A172 (cell line): ENCODE measurements around the gene GMPPB. TPM values are rescaled to one million over a fixed set of nuclear protein-coding genes. Genes with fewer than 3 reads are reported as not detected.
A peak's percentile ranks its signal among the peaks of the same experiment; 100 is the strongest.
"Not testable (repeated sequence)": the region's sequence is repeated elsewhere in the genome, so short reads cannot be mapped to it uniquely, and the experiment has no call there.

Experiments
- DNase-seq: peaks from one replicate; pipeline ENCODE4 v3.0.0-alpha.2; 2015; ENCODE audit warnings: low spot score
- total RNA-seq: library from RNA; depleted of rRNA; stranded (reverse); fragments of >200 nt; shearing (Covaris generic); gene quantifications from 2 replicates; pipeline ENCODE4 v1.2.3, GENCODE V29; 2014

The GMPPB gene
- total RNA-seq, 1 experiment from 2014 or later, result 25.6 TPM

DNA sequence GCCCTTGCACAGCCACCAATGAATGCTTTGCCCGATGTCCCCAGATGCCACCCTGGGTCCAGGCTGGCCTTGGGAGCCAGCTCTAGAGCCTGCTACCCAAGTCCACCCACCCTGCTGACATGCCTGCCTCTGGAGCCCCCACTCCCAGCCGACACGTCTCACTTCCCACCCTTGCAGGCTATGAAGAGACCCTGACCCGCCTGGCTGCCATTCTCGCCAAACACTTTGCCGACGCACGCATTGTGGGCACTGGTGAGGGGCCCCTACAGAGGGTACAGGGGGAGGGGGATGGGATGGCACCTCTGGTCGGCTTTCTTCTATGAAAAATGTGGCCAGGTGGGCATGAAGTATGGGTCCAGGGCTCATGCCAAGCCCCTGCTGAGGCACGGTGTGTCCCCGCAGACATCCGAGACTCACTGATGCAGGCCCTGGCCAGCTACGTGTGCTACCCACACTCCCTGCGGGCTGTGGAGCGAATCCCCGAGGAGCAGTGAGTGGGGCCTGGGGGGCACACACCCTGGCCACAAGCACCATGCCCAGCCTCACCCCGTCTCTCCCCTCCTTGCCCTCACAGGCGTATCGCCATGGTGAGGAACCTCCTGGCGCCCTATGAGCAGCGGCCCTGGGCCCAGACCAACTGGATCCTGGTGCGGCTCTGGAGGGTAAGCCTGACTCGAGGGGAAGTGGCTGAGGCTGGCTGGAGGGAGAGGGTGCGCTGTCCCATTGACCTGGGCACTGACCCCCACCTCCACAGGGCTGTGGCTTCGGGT, 10.2 kb downstream of the GMPPB start:
- no peak for DNase-seq

- DNase-seq, result no peak
Observed at GRCh38 chr3:49712631-49713317, 11.0 kb downstream of the GMPPB start.

- DNase-seq, result no peak
Observed at GRCh38 chr3:49712166-49712565, 11.6 kb downstream of the GMPPB start.

- DNase-seq, result no peak
Observed at GRCh38 chr3:49711489-49711888, 12.3 kb downstream of the GMPPB start.

DNA sequence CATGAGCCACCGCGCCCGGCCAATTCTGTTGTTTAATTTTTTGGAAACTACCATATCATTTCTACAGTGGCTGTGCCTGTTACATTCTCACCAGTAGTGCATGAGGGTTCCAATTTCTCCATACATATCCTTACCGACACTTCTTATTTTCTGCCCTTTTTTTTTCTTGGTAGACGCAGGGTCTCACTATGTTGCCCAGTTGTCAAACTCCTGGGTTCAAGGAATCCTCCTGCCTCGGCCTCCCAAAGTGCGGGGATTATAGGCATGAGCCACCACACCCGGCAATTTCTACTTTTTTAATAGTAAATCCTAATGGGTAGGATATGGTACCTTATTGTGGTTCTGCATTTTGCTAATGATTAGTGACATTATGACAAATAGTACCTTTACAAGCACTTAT, 13.9 kb downstream of the GMPPB start:
- DNase-seq, result no peak

- no peak for DNase-seq
Observed at GRCh38 chr3:49707113-49707480, 16.7 kb downstream of the GMPPB start.

GRCh38 chr3:49706456-49707112, 17.2 kb downstream of the GMPPB start:
- DNase-seq, result no peak

DNA sequence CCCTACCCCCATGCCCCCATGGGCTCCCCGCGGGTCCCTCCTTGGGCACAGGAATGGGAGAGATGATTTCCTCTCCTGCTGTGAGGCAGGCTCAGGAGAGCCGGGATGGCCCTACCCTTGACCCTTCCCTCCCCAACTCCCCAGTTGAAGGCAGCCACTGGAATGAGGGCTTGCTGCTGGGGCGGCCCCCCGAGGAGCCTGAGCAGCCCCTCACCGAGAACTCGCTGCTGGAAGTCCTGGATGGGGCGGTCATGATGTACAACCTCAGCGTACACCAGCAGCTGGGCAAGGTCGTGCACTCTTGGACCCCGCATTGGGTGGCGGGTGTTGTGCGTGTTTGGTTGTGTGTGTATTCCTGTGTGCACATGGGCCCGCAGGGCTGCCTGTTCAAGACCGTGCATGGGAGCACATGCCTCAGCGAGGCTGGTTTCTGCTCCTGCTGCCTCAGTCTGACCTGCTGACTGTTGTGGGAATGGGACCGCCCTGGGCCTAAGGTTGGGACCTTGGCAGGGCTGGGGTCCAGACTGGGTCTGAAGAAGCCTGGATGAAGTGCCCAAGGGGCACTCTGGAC, 18.3 kb downstream of the GMPPB start:
- DNase-seq, result no peak

- DNase-seq, result no peak
Observed at GRCh38 chr3:49704629-49705028, 19.1 kb downstream of the GMPPB start.

DNA sequence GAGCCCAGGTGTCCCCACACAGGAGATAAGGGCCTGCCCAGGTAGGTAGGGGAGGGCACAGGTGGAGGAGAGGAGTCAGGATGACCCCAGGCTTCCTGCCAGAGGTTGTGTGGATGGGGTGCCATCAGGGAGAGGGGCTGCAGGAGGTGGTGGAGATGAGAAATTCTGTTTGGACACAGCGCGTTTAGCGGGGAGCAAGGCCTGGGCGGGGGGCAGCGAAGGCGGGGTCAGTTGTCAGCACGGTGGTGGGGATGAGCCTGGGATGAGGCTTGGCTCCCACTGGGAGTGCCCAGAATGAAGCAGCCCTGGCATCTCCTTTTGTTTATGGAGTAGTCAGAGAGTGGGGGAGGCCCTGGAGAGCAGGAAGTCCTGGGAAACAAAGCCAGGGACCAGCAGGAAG, 19.8 kb downstream of the GMPPB start:
- no peak for DNase-seq

- peak; percentile 55 for DNase-seq
Observed at GRCh38 chr3:49703443-49703927, 20.3 kb downstream of the GMPPB start.

DNA sequence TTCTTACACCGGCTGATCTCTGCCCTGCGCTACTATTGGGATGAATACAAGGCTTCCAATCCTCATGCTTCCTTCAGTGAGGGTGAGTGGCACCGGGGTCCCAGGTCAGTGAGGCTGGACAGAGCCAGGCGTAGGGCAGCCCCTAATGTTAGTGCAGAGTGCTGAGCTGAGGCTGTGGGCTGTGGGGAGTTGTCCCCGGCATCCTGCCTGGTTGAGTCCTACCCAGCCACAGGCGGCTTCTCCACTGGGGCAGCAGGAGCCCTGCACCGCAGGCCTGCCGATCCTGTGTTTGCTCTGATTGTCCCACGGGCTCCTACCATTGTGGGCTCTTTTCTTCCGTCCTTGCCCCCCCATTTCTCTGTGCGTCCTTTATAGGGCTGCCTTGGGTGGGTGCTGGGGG, 21.1 kb downstream of the GMPPB start:
- no peak for DNase-seq

DNA sequence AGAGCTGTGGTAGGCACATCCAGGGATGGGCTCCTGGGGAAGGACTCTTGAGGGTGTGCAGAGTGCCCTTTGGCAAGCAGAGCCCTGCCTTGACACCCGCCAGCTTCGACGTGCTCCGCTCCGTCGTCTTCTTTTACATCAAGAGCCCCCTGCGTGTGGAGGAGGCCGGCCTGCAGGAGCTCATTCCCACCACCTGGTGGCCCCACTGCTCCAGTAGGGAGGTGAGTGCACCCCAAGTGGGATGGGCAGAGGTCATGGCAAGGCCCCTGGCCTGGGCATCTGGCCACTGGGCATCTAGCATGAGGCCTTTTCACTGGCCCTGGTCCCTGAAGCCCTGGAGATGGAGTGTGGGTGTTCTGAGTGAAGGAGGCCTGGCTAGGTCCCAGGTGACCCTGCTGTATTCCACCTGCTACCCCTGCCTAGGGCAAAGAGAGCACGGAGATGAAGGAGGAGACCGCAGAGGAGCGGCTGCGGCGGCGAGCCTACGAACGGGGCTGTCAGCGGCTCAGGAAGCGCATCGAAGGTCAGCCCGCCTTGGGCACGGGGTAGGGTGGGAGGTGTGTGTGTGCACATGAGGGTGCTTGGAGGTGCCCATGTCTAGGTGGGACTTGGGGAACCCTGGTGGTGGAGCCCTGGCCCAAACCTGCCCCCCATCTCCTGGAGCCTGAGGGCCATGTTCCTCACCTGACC, 22.2 kb downstream of the GMPPB start:
- DNase-seq, result no peak

- DNase-seq, result no peak
Observed at GRCh38 chr3:49700453-49701128, 23.2 kb downstream of the GMPPB start.

- no peak for DNase-seq
Observed at GRCh38 chr3:49700014-49700413, 23.7 kb downstream of the GMPPB start.

GRCh38 chr3:49699281-49699979, 24.3 kb downstream of the GMPPB start:
- DNase-seq, result peak; percentile 22

GRCh38 chr3:49695350-49696015, 28.3 kb downstream of the GMPPB start:
- not testable (repeated sequence) for DNase-seq

DNA sequence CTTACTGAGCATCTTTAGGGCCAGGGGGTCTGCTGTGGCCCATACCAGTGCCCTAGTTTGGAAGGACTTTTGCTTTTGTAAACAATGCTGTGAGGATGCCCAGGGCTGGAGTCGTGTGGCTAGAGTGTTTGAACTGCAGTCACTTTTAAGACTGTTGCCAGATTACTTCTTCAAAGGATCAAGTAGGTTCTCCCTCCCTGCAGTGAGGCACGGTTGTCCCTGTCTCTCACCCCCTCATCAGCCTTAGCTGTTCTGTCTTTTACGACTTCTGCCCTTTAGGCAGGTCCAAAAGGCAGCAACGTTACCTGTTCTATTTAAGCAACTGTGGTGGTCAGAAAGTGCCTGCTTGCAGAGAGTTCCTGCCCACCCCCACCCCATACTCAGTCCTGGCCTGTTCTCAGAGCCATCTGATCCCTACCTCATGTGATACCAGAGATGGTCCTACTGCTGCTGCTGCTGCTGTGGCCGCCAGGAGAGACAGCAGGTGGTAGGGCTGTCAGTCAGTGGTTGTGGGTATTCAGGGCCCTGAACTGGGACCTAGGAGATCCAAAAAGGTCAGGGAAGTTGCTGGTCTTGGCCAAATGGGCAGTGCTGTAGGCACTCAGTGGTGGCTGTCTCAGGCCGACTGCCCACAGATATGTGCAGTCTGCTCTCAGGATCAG, 29.2 kb downstream of the GMPPB start:
- not testable (repeated sequence) for DNase-seq

DNA sequence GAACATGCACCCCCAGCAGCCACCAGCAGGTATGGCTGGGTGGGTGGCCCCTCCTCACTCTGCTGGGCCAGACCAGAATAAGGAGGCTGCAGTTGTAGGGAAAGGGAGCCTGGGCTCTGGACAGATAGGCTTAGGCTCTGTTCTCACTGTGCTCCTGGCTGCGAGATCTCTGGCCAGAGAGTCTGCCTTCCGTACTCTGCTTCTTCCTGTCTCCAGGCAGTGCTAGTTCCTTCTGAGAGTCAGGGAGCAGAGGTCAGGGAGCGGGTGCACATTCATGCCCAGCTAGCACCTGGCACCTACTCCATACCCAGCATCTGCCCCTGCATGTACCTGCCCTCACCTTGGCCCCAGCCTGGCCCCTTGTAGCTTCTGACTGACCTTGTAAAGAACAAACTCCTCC, 32.3 kb downstream of the GMPPB start:
- DNase-seq, result not testable (repeated sequence)
